SK-N-SH (cell line): Measurements from ENCODE around the gene RAD51B. TPM values are rescaled to one million over a fixed set of nuclear protein-coding genes. Genes with fewer than 3 reads are reported as not detected.

Source experiments
- CTCF ChIA-PET: fragments of 300-600, 350-600 bp; formaldehyde crosslinking; extraction: SDS; loops from one replicate; lab custom pipeline; 2021; lab: Yijun Ruan, JAX
- POLR2A ChIA-PET: fragments of 350-600 bp; sonication (Branson Sonifier 250); formaldehyde crosslinking; extraction: SDS; loops from one replicate; lab custom pipeline; 2020; ENCODE audit warnings: antibody characterized with exemption, inconsistent platforms; lab: Yijun Ruan, JAX
- DNase-seq: peaks from one replicate; pipeline ENCODE4 v3.0.0; 2012
- H2AFZ ChIP-seq: fragments of 200-600 bp; sonication (generic); 2 replicates; pipeline ENCODE4 v1.8.1; 2016; ENCODE audit warnings: antibody characterized with exemption, mild to moderate bottlenecking, low read depth
- H3F3A ChIP-seq: fragments of 200-600 bp; sonication (generic); replicated peaks from 2 replicates; pipeline ENCODE3; 2016; ENCODE audit warnings: antibody characterized with exemption, mild to moderate bottlenecking; ENCODE audit not compliant: insufficient read depth
- H3K27ac ChIP-seq, 2 experiments: fragments of 200-500 bp in 1 of 2; fragments of 200-600 bp in 1 of 2; sonication (Bioruptor generic) in 1 of 2; sonication (generic), shearing (Covaris generic) in 1 of 2; 2 replicates each; pipeline versions ENCODE4 v1.5.1 to v1.6.1; 2014 to 2016; ENCODE audit warnings: low read depth in 2 of 2, inconsistent platforms in 1 of 2, low read length in 1 of 2, mild to moderate bottlenecking in 1 of 2, mixed read lengths in 1 of 2
- H3K27me3 ChIP-seq: fragments of 200-600 bp; sonication (generic), shearing (Covaris generic); 2 replicates; pipeline ENCODE4 v1.6.1; 2016; ENCODE audit warnings: mixed run types; ENCODE audit not compliant: insufficient read depth
- H3K36me3 ChIP-seq, 2 experiments: fragments of 200-500 bp in 1 of 2; fragments of 200-600 bp in 1 of 2; sonication (Bioruptor generic) in 1 of 2; sonication (generic) in 1 of 2; replicated peaks in 1 of 2; 2 replicates each; pipeline versions ENCODE3 to v1.5.1; 2014 to 2016; ENCODE audit warnings: low read length in 1 of 2, mild to moderate bottlenecking in 1 of 2; ENCODE audit not compliant: insufficient read depth in 2 of 2, control insufficient read depth in 1 of 2
- H3K4me1 ChIP-seq, 2 experiments: fragments of 200-500 bp in 1 of 2; fragments of 200-600 bp in 1 of 2; sonication (Bioruptor generic) in 1 of 2; sonication (generic), shearing (Covaris generic) in 1 of 2; 2 replicates each; pipeline versions ENCODE4 v1.5.1 to v1.6.1; 2014 to 2016; ENCODE audit warnings: low read depth in 1 of 2, low read length in 1 of 2, mixed run types in 1 of 2; ENCODE audit not compliant: insufficient read depth in 2 of 2, control insufficient read depth in 1 of 2
- H3K4me2 ChIP-seq: fragments of 200-600 bp; sonication (generic), shearing (Covaris generic); 2 replicates; pipeline ENCODE4 v1.6.1; 2017; ENCODE audit warnings: mixed run types
- H3K4me3 ChIP-seq, 2 experiments: fragments of 200-500 bp in 1 of 2; fragments of 200-600 bp in 1 of 2; sonication (Bioruptor generic) in 1 of 2; sonication (generic), shearing (Covaris generic) in 1 of 2; 2 replicates each; pipeline versions ENCODE4 v1.5.1 to v1.8.1; 2014 to 2016; ENCODE audit warnings: low read depth in 2 of 2, inconsistent platforms in 1 of 2, low read length in 1 of 2, mild to moderate bottlenecking in 1 of 2, mixed read lengths in 1 of 2, moderate library complexity in 1 of 2
- H3K79me2 ChIP-seq: fragments of 200-600 bp; sonication (generic); 2 replicates; pipeline ENCODE4 v1.8.1; 2017; ENCODE audit warnings: mild to moderate bottlenecking; ENCODE audit not compliant: insufficient read depth
- H3K9ac ChIP-seq: fragments of 200-600 bp; sonication (generic); 2 replicates; pipeline ENCODE4 v1.6.1; 2017; ENCODE audit warnings: mixed run types
- H3K9me2 ChIP-seq: fragments of 200-600 bp; sonication (generic); 2 replicates; pipeline ENCODE4 v1.6.1; 2017; ENCODE audit warnings: mixed run types
- H3K9me3 ChIP-seq: fragments of 200-600 bp; sonication (generic); 2 replicates; pipeline ENCODE4 v1.6.1; 2017; ENCODE audit warnings: mixed run types, mild to moderate bottlenecking, moderate library complexity
- H4K20me1 ChIP-seq: fragments of 200-600 bp; sonication (generic); 2 replicates; pipeline ENCODE4 v1.6.1; 2017; ENCODE audit warnings: mild to moderate bottlenecking, mixed run types; ENCODE audit not compliant: insufficient read depth
- ELF1 ChIP-seq: IDR thresholded peaks from 2 replicates; pipeline ENCODE4 v1.4.0; 2012
- MEF2A ChIP-seq: IDR thresholded peaks from 2 replicates; pipeline ENCODE4 v1.4.0; 2012; ENCODE audit warnings: low read depth, borderline replicate concordance
- MXI1 ChIP-seq: IDR thresholded peaks from 2 replicates; pipeline ENCODE4 v1.6.1; 2012; ENCODE audit warnings: mild to moderate bottlenecking, low read depth, low read length, improper control_type of control experiment
- NFIC ChIP-seq: IDR thresholded peaks from 2 replicates; pipeline ENCODE4 v1.4.0; 2012; ENCODE audit warnings: borderline replicate concordance
- RAD21 ChIP-seq: IDR thresholded peaks from 2 replicates; pipeline ENCODE4 v1.6.1; 2012; ENCODE audit warnings: mild to moderate bottlenecking, low read length
- REST ChIP-seq: IDR thresholded peaks from 2 replicates; pipeline ENCODE4 v1.6.1; 2012; ENCODE audit warnings: mild to moderate bottlenecking, low read depth, low read length, moderate library complexity
- RFX5 ChIP-seq: IDR thresholded peaks from 2 replicates; pipeline ENCODE4 v1.6.1; 2012; ENCODE audit warnings: mild to moderate bottlenecking, improper control_type of control experiment, low read length
- RXRA ChIP-seq: IDR thresholded peaks from 2 replicates; pipeline ENCODE4 v1.4.0; 2012; ENCODE audit warnings: low read depth, mild to moderate bottlenecking, borderline replicate concordance
- TCF12 ChIP-seq: IDR thresholded peaks from 2 replicates; pipeline ENCODE4 v1.4.0; 2012
- WGBS: methylation state at CpG from one replicate; pipeline ENCODE4 v1.1.6; 2017; ENCODE audit warnings: low lambda C conversion rate; 5-methylcytosine and 5-hydroxymethylcytosine counted together
- polyA plus RNA-seq, 3 experiments: library from polyadenylated mRNA; depleted of rRNA; stranded (reverse); fragments of >200 nt; gene quantifications; 2 replicates each; pipeline ENCODE4 v1.2.3, GENCODE V29; 2012
- TF ChIP-seq, protein P1 (sequence below): fragments of 200-600 bp; sonication (generic); IDR thresholded peaks from 2 replicates; pipeline ENCODE4 v1.6.1; 2017; ENCODE audit warnings: antibody characterized with exemption, mild to moderate bottlenecking, moderate library complexity
- TF ChIP-seq, protein P2 (sequence below): IDR thresholded peaks from 2 replicates; pipeline ENCODE4 v1.4.0; 2012; ENCODE audit warnings: low read depth
- TF ChIP-seq, protein P3 (sequence below): IDR thresholded peaks from 2 replicates; pipeline ENCODE4 v1.4.0; 2012; ENCODE audit warnings: low read depth, borderline replicate concordance

RAD51B gene
- polyA plus RNA-seq, 1 of the 3 experiments (the other 2 are of a cell fraction), result 6.0 TPM

GRCh38 chr14:68563251-68564131, 743.9 kb downstream of the RAD51B start (continued):
- TF ChIP-seq, protein P1, sequence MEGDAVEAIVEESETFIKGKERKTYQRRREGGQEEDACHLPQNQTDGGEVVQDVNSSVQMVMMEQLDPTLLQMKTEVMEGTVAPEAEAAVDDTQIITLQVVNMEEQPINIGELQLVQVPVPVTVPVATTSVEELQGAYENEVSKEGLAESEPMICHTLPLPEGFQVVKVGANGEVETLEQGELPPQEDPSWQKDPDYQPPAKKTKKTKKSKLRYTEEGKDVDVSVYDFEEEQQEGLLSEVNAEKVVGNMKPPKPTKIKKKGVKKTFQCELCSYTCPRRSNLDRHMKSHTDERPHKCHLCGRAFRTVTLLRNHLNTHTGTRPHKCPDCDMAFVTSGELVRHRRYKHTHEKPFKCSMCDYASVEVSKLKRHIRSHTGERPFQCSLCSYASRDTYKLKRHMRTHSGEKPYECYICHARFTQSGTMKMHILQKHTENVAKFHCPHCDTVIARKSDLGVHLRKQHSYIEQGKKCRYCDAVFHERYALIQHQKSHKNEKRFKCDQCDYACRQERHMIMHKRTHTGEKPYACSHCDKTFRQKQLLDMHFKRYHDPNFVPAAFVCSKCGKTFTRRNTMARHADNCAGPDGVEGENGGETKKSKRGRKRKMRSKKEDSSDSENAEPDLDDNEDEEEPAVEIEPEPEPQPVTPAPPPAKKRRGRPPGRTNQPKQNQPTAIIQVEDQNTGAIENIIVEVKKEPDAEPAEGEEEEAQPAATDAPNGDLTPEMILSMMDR, result no peak
- no peak for TF ChIP-seq MXI1
- TF ChIP-seq, all 33 proteins: peak for 2

GRCh38 chr14:68564191-68564825, 744.7 kb downstream of the RAD51B start:
- ChIA-PET POLR2A (no interaction called here), CTCF (no interaction called here)
- no peak overlapping the region for H3K9ac ChIP-seq
- H3K9me3 ChIP-seq, result no peaks in the 10 kb centered on the region
- H3K4me1 ChIP-seq, result peaks cover 0 to 11% of the 10 kb centered on the region in 2 experiments; a peak in 1 of 4 replicates
- TF ChIP-seq NFIC (no peak), RXRA (no peak)
- H3K79me2 ChIP-seq, result no peaks in the 10 kb centered on the region
- no peaks in the 10 kb centered on the region for H4K20me1 ChIP-seq
- 95% methylated on average over 10 of the region's 18 CpGs for WGBS
- no peaks in the 10 kb centered on the region for H3F3A ChIP-seq
- no peaks in the 10 kb centered on the region for H3K36me3 ChIP-seq
- H3K4me3 ChIP-seq, result no peak overlapping the region
- no peaks in the 10 kb centered on the region for H3K27me3 ChIP-seq
- no peaks in the 10 kb centered on the region for H3K9me2 ChIP-seq
- peak overlapping the region in 1 of 2 experiments; percentile 57; a peak in 1 of 4 replicates for H3K27ac ChIP-seq
- H3K4me2 ChIP-seq, result no peak overlapping the region
- DNase-seq, result no peak
- no peak overlapping the region for H2AFZ ChIP-seq

- Histone ChIP-seq H3K27me3 (no peaks in the 10 kb centered on the region), H3K36me3 (no peaks in the 10 kb centered on the region), H3K9me3 (no peaks in the 10 kb centered on the region), H4K20me1 (no peaks in the 10 kb centered on the region), H3K79me2 (no peaks in the 10 kb centered on the region), H3K4me1 (peaks cover 0 to 11% of the 10 kb centered on the region in 2 experiments; a peak in 1 of 4 replicates), H3K27ac (no peak overlapping the region), H3K9ac (no peak overlapping the region), H3K4me2 (no peak overlapping the region), H3F3A (no peaks in the 10 kb centered on the region), H3K4me3 (no peak overlapping the region), H3K9me2 (no peaks in the 10 kb centered on the region), H2AFZ (0 out of 2 replicates have a peak overlapping the region, but pooled peaks have one; percentile 36)
- CTCF ChIA-PET, result interaction anchor here (1.0 kb wide), 1 partner anchor 224 kb away, joined by 4 read pairs; no protein-coding TSS in a partner anchor
- POLR2A ChIA-PET, result no interaction called here
- no peak for DNase-seq
- 81% methylated on average over 8 of the region's 8 CpGs for WGBS
- TF ChIP-seq TCF12, result no peak
- no peak for TF ChIP-seq REST
- TF ChIP-seq, protein P1, result no peak
- TF ChIP-seq, protein P2, sequence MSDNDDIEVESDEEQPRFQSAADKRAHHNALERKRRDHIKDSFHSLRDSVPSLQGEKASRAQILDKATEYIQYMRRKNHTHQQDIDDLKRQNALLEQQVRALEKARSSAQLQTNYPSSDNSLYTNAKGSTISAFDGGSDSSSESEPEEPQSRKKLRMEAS, result no peak
- no peak for TF ChIP-seq MEF2A
- no peak for TF ChIP-seq RAD21
- no peak for TF ChIP-seq ELF1
- TF ChIP-seq, protein P3, sequence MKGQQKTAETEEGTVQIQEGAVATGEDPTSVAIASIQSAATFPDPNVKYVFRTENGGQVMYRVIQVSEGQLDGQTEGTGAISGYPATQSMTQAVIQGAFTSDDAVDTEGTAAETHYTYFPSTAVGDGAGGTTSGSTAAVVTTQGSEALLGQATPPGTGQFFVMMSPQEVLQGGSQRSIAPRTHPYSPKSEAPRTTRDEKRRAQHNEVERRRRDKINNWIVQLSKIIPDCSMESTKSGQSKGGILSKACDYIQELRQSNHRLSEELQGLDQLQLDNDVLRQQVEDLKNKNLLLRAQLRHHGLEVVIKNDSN, result no peak
- TF ChIP-seq RFX5, result no peak
Observed at GRCh38 chr14:68564826-68565759, 745.5 kb downstream of the RAD51B start.
